Mucosa of descending colon (tissue), 3 donors: ENCODE data around the gene TRH. TPM values are rescaled to one million over a fixed set of nuclear protein-coding genes. Genes with fewer than 3 reads are reported as not detected.

Experiments
- ATAC-seq: fragments of 200-7000 bp; cut with Tn5 transposase; one replicate; pipeline ENCODE4 v1.9.1; 2020; ENCODE audit warnings: mild to moderate bottlenecking, moderate library complexity
- DNase-seq, 3 donors: peaks; one replicate each; pipeline ENCODE4 v3.0.0-alpha.2; 2020
- H3K36me3 ChIP-seq: fragments of 200-600 bp; one replicate; pipeline ENCODE4 v1.8.0; 2021; ENCODE audit warnings: low read depth, mild to moderate bottlenecking
- H3K4me1 ChIP-seq: fragments of 200-600 bp; one replicate; pipeline ENCODE4 v1.8.0; 2021; ENCODE audit warnings: low read depth, mild to moderate bottlenecking
- H3K4me3 ChIP-seq: fragments of 200-600 bp; one replicate; pipeline ENCODE4 v1.8.0; 2021; ENCODE audit warnings: mild to moderate bottlenecking
- H3K9me3 ChIP-seq: fragments of 200-600 bp; one replicate; pipeline ENCODE4 v1.8.0; 2021; ENCODE audit warnings: mild to moderate bottlenecking
- intact Hi-C, 2 donors: fragments of 100-400 bp; cut with DNase I in 1 of 2; cut with micrococcal nuclease in 1 of 2; formaldehyde crosslinking; loops; one replicate each; pipeline versions ENCODE4 v1.11.0 to v1.11.1; 2022; cut with DNase I, micrococcal nuclease
- total RNA-seq, 3 donors: library from RNA; stranded (reverse); fragmentation: NEBNext Ultra II Directional in 2 of 3; extraction: Animal tissue kit (Norgen Biotek cat#: 25700) in 2 of 3; gene quantifications; one replicate each; pipeline versions ENCODE4 v1.2.1 to v1.2.4, GENCODE V29; 2021 to 2023
- TF ChIP-seq, protein P1 (sequence below): fragments of 200-600 bp; IDR thresholded peaks from one replicate; pipeline ENCODE4 v1.8.0; 2022; ENCODE audit warnings: antibody characterized with exemption, mild to moderate bottlenecking
- donor health status: DM: no; HTN: no; CAD: no; lungs with moderate emphysema.
- donor health status: DM: no; HTN: no; CAD: no.
- donor health status: DM: no; HTN: yes; CAD: no.

Gene TRH
- total RNA-seq, 3 donors from 2014 or later, result not detected

DNA sequence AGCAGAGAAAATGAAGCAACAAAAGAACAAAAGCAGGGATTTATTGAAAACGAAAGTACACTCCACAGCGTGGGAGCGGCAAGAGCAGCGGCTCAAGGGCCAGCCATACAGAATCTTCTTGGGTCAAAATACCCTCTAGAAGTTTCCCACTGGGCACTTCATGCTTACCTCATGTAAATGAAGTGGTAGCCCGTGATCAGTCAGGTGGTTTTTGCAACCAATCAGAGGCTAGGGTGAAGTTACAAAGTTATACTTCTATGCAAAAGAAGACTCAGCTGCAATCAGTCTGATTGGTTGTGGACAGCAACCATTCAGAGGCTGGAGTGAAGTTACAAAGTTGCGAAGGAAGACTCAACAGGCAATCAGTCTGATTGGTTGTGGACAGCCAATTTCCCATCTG lies 37.8 kb upstream of the TRH start:
- DNase-seq (peak in 2 of 3 donors; percentile 35 to 76), ATAC-seq (peak; percentile 88)
- TF ChIP-seq, protein P1, sequence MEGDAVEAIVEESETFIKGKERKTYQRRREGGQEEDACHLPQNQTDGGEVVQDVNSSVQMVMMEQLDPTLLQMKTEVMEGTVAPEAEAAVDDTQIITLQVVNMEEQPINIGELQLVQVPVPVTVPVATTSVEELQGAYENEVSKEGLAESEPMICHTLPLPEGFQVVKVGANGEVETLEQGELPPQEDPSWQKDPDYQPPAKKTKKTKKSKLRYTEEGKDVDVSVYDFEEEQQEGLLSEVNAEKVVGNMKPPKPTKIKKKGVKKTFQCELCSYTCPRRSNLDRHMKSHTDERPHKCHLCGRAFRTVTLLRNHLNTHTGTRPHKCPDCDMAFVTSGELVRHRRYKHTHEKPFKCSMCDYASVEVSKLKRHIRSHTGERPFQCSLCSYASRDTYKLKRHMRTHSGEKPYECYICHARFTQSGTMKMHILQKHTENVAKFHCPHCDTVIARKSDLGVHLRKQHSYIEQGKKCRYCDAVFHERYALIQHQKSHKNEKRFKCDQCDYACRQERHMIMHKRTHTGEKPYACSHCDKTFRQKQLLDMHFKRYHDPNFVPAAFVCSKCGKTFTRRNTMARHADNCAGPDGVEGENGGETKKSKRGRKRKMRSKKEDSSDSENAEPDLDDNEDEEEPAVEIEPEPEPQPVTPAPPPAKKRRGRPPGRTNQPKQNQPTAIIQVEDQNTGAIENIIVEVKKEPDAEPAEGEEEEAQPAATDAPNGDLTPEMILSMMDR, result no peak
- Histone ChIP-seq H3K9me3 (no peaks in the 10 kb centered on the region), H3K4me3 (no peak overlapping the region), H3K4me1 (no peaks in the 10 kb centered on the region), H3K36me3 (no peaks in the 10 kb centered on the region)
- intact Hi-C loops, result loop anchor here in 1 of 2 donors (10.0 kb wide), 1 partner anchor 302 kb away; no protein-coding TSS in a partner anchor

DNA sequence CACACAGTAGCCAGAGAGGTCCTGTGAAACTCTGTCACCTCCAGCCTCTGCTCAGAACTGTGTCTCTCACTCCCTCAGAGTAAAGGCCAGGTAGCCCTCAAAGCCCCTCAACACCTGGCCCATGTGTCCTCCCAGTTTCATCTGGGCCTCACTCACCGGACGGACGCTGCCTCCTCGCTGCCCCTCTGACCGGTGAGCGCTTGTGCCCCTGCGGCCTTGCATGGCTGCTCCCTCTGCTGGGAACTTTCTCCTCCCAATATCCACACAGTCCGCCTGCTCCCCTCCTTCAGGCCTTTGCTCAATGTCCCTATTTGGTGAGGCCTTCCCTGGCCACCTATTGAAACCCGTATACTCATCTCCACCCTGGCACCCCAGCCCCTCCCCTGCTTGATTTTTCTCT lies 36.8 kb upstream of the TRH start:
- H3K9me3 ChIP-seq, result no peaks in the 10 kb centered on the region
- no peak overlapping the region for H3K4me3 ChIP-seq
- TF ChIP-seq, protein P1, result no peak
- no peak for DNase-seq
- intact Hi-C loops, result loop anchor here in 1 of 2 donors (10.0 kb wide), 1 partner anchor 303 kb away; no protein-coding TSS in a partner anchor
- H3K36me3 ChIP-seq, result no peaks in the 10 kb centered on the region
- no peaks in the 10 kb centered on the region for H3K4me1 ChIP-seq
- no peak for ATAC-seq

DNA sequence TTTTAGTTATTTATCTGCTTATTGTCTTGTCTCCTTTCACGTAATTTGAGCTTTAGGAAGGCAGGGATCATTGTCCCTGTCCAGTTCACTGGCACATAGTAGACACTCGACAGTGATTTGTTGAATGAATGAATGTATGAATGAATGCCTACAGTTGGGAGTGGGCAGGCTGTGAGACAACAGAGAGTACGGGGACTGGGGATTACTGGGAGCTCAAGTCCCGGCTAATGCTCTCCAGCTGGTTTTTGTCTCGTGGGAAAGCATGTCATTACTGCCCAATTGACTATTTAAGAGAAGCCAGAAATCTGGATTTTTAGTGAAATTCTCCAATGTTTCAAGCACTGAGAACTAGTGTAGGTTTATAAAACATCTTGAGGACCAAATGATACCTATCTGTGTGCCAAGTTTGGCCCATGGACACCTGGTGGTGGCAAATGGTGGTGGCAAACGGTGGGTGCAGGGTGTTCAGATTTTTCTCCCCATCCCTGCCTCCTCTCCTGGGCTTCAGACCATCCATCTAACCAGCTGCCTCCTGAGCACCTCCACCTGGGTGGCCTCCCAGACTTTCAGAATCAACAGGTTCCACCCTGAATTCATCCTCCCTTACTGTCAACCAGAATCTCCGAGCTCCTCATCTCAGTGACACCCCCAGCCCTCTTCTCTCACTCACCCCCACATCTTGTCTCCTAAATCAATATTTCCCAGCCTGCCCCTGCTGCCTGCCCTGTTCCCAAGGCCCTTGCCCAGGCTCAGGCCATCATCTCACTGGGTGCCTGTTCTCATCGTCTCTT lies 36.2 kb upstream of the TRH start:
- DNase-seq (no peak), ATAC-seq (no peak)
- Histone ChIP-seq H3K36me3 (no peaks in the 10 kb centered on the region), H3K4me1 (no peaks in the 10 kb centered on the region), H3K4me3 (no peak overlapping the region), H3K9me3 (no peaks in the 10 kb centered on the region)
- TF ChIP-seq, protein P1, result no peak
- intact Hi-C loops, result loop anchor here in 1 of 2 donors (10.0 kb wide), 1 partner anchor 304 kb away; no protein-coding TSS in a partner anchor

DNA sequence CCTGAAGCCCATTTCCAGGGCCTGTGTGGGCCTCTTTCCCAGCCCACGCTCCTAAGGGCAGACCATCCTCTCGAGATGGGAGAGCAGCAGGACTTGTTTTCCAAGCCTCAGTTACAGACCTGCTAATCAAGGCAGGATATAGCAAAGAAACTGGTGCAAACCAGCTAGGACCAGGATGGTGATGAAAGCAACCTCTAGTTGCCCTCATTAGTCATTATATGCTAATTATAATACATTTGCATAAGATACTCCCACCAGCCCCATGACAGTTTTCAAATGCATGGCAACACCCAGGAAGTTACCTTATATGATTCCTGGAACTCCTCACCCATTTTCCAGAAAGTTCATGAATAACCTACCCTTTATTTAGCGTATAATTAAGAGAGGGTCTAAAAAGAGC lies 34.4 kb upstream of the TRH start:
- Histone ChIP-seq H3K4me1 (no peaks in the 10 kb centered on the region), H3K4me3 (no peak overlapping the region), H3K9me3 (no peaks in the 10 kb centered on the region), H3K36me3 (no peaks in the 10 kb centered on the region)
- TF ChIP-seq, protein P1, result no peak
- ATAC-seq, result no peak
- DNase-seq, result no peak
- intact Hi-C loops, result no loop called here

DNA sequence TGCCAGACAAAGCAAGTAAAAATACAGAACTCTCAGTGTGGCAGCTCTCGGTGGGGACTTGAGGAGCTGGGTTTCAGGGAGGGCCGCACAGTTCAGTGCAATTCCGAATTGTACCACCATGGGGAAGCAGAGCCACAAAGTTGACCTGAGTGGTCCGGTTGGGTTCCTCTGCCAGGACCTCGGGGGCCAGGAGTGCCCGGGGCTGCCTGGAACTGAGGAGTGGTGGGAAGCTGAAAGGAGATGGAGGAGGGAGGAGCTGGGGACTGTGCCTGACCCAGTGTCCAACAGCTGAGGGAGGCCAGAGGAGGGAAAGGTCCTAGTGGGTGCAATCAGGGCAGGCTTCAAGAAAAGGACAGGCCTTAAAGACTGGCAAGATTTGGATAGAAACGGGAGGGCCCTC lies 32.2 kb upstream of the TRH start:
- no peak overlapping the region for H3K4me3 ChIP-seq
- H3K9me3 ChIP-seq, result no peaks in the 10 kb centered on the region
- no peaks in the 10 kb centered on the region for H3K36me3 ChIP-seq
- ATAC-seq (peak; percentile 81), DNase-seq (peak in 2 of 3 donors; percentile 57 to 60)
- intact Hi-C loops, result no loop called here
- no peaks in the 10 kb centered on the region for H3K4me1 ChIP-seq
- TF ChIP-seq, protein P1, result no peak
